ENCODE measurements around the gene FANCG. TPM values are rescaled to one million over a fixed set of nuclear protein-coding genes. Genes with fewer than 3 reads are reported as not detected.

Gene FANCG
- total RNA-seq, 1 experiment from 2014 or later = 74.8 TPM

DNA sequence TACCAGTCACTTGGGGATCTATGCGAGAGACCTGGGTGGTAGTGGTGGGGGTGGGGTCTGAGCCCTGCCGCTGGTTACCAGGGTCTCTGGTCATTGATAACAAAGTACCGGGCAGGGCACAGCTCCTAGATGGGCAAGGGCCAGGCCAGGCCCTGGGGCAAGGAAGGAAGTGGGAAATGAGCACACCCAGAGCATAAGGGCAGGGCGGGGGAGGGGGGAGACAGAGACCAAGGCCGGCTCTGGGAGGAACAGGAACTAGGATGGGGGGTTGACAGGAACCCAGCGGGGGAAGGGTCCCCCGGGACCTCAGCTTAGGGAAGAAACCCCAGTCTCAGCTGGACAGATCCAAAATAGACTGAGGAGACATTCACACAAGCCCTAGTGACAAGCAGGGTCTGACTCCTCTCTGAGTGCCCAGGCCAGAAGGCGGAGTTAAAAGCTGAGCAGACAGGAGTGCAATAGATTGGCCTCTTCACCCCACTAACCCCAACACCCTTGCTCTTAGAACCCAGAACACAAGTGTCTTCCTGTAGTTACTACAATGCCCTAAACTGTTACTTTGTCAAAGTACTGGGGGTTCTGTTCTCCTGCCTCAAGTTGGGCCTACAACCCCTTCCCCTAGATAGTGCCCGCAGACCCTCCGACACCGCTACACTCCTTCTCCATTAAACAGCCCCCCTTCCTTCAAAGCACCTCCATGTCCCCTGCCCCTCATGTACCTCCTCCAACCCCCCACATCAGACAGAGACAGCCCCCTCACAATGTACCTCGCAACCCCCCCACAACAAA is 35.3 kb upstream of the FANCG start:
- DNase-seq = peak in 1 of 2 experiments; percentile 41
- CTCF ChIA-PET = interaction anchor here (0.6 to 3.0 kb wide), 13 partner anchors 9 to 477 kb away, joined by 3 to 54 read pairs (median 5); partner anchors contain the start of genes SIGMAR1, STOML2, UNC13B and VCP
- H3K9me3 Mint-ChIP-seq (ENCODE audit: unreplicated experiment) = no peaks in the 10 kb centered on the region
- BruUV-seq (replicated peaks) = no TSS peak
- Histone ChIP-seq H3K27me3 (replicated peaks; ENCODE audit: control insufficient read depth, insufficient read depth, low read length) (no peaks in the 10 kb centered on the region), H3K4me3 (ENCODE audit: low read depth, low read length) (peak overlapping the region; percentile 92), H3K9me3 (no peaks in the 10 kb centered on the region), H3K36me3 (ENCODE audit: control insufficient read depth, insufficient read depth, low read length) (no peaks in the 10 kb centered on the region), H3K4me1 (peaks cover 32% of the 10 kb centered on the region)
- TF ChIP-seq, protein P1, sequence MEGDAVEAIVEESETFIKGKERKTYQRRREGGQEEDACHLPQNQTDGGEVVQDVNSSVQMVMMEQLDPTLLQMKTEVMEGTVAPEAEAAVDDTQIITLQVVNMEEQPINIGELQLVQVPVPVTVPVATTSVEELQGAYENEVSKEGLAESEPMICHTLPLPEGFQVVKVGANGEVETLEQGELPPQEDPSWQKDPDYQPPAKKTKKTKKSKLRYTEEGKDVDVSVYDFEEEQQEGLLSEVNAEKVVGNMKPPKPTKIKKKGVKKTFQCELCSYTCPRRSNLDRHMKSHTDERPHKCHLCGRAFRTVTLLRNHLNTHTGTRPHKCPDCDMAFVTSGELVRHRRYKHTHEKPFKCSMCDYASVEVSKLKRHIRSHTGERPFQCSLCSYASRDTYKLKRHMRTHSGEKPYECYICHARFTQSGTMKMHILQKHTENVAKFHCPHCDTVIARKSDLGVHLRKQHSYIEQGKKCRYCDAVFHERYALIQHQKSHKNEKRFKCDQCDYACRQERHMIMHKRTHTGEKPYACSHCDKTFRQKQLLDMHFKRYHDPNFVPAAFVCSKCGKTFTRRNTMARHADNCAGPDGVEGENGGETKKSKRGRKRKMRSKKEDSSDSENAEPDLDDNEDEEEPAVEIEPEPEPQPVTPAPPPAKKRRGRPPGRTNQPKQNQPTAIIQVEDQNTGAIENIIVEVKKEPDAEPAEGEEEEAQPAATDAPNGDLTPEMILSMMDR (IDR thresholded peaks at IDR 0.05; ENCODE audit: insufficient read depth in 1 of 2, low read depth in 1 of 2, low read length in 1 of 2, severe bottlenecking in 1 of 2, unreplicated experiment in 1 of 2) = no peak
- peak overlapping the region; percentile 68 for H3K27ac Mint-ChIP-seq (ENCODE audit: unreplicated experiment)
- peaks cover 27% of the 10 kb centered on the region for H3K4me1 Mint-ChIP-seq (ENCODE audit: low read depth, unreplicated experiment)
- no peaks in the 10 kb centered on the region for H3K27me3 Mint-ChIP-seq (ENCODE audit: insufficient read depth, unreplicated experiment)
- H3K36me3 Mint-ChIP-seq (ENCODE audit: insufficient read depth, unreplicated experiment) = peaks cover 23% of the 10 kb centered on the region
- POLR2A ChIA-PET = interaction anchor here (0.5 to 3.3 kb wide), 8 partner anchors 12 to 144 kb away, joined by 3 to 26 read pairs (median 6); partner anchors contain the start of genes FANCG, PIGO, STOML2 and UNC13B
- H3K4me3 Mint-ChIP-seq (ENCODE audit: unreplicated experiment) = peak overlapping the region; percentile 91
- intact Hi-C loops (cut with micrococcal nuclease; ENCODE audit: unreplicated experiment) = loop anchor here (1.0 to 10.0 kb wide), 4 partner anchors 12 to 620 kb away; partner anchors contain the start of genes CREB3, STOML2 and TLN1

DNA sequence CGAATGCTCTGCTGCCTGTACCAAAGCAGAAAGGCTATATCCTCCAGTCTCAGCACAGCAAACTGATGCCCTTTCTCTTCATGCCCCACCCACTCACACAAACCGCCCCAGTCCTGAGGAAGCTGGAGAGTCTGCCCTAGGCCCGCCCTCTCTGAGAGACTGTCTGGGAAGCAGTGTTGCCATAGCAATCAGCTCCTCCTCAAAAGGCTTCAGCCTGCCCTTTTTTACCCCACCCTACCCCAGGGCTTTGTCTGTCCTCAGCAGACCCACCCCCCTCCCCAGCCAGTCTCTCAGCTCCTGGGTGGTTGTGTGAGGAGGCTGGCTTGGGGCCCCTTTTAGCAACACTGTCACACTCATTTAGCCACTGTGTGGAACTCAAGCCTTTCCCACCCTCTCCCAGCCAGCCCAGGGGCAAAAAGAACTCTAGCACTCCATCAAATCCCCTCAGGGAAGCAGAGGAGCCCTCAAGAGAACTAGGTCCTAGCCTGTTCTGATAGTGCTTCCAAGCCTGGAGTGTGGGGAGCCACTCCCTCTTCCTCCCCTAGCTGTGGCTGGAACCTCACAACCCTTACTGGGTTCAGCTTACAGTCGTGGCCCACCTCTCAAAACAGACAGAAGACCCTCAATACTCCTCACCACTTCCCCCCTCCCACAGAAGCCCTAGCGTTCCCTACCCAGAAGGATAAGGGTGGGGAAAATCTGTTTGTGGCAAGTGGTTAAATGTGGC is 34.5 kb upstream of the FANCG start:
- TF ChIP-seq, protein P1 (IDR thresholded peaks at IDR 0.05; ENCODE audit: insufficient read depth in 1 of 2, low read depth in 1 of 2, low read length in 1 of 2, severe bottlenecking in 1 of 2, unreplicated experiment in 1 of 2) = no peak
- H3K27me3 ChIP-seq (replicated peaks; ENCODE audit: control insufficient read depth, insufficient read depth, low read length) = no peaks in the 10 kb centered on the region
- H3K4me1 ChIP-seq = peaks cover 32% of the 10 kb centered on the region
- Mint-ChIP-seq H3K4me3 (ENCODE audit: unreplicated experiment) (peak overlapping the region; percentile 91), H3K27ac (ENCODE audit: unreplicated experiment) (peak overlapping the region; percentile 35), H3K9me3 (ENCODE audit: unreplicated experiment) (no peaks in the 10 kb centered on the region), H3K27me3 (ENCODE audit: insufficient read depth, unreplicated experiment) (no peaks in the 10 kb centered on the region), H3K36me3 (ENCODE audit: insufficient read depth, unreplicated experiment) (peaks cover 28% of the 10 kb centered on the region), H3K4me1 (ENCODE audit: low read depth, unreplicated experiment) (peaks cover 27% of the 10 kb centered on the region)
- peak overlapping the region; percentile 92 for H3K4me3 ChIP-seq (ENCODE audit: low read depth, low read length)
- no TSS peak for BruUV-seq (replicated peaks)
- no peaks in the 10 kb centered on the region for H3K36me3 ChIP-seq (ENCODE audit: control insufficient read depth, insufficient read depth, low read length)
- DNase-seq = peak; percentile 66 to 83
- CTCF ChIA-PET = interaction anchor here (0.9 kb wide), 1 partner anchor 439 kb away, joined by 5 read pairs; no protein-coding TSS in a partner anchor
- H3K9me3 ChIP-seq = no peaks in the 10 kb centered on the region
- intact Hi-C loops (cut with micrococcal nuclease; ENCODE audit: unreplicated experiment) = loop anchor here (5.0 to 10.0 kb wide), 2 partner anchors 488 to 621 kb away; partner anchors contain the start of genes CREB3 and TLN1
- POLR2A ChIA-PET = interaction anchor here (0.5 to 3.3 kb wide), 2 partner anchors 11 to 40 kb away, joined by 3 to 26 read pairs; partner anchors contain the start of gene STOML2

Data from Caco-2 (cell line).